Esophagus muscularis mucosa (tissue), 3 donors: ENCODE results near the gene RBMX2.
"Not testable (repeated sequence)": the region's sequence is repeated elsewhere in the genome, so short reads cannot be mapped to it uniquely, and the experiment has no call there.

Experiments
- CTCF ChIP-seq, 3 experiments: fragments of 200-600 bp in 2 of 3; fragments of 450-650 bp in 1 of 3; sonication (generic) in 2 of 3; IDR thresholded peaks; one replicate each; pipeline ENCODE4 v1.5.1; 2017 to 2019; ENCODE audit warnings: antibody characterized with exemption in 3 of 3, mild to moderate bottlenecking in 2 of 3, moderate library complexity in 1 of 3
- POLR2A ChIP-seq: fragments of 450-650 bp; IDR thresholded peaks from one replicate; pipeline ENCODE4 v1.6.1; 2017; ENCODE audit warnings: antibody characterized with exemption, moderate library complexity, mild to moderate bottlenecking, low read depth

GRCh38 chrX:130429236-130429635, 27.4 kb downstream of the RBMX2 start:
- TF ChIP-seq CTCF (IDR thresholded peaks at IDR 0.05); POLR2A: not testable (repeated sequence)
